ENCODE measurements around the gene ZC3H7A.

Gene ZC3H7A

GRCh38 chr16:11712122-11712521, 84.9 kb downstream of the ZC3H7A start:
- H3K9me3 ChIP-seq, result no peaks in the 10 kb centered on the region
- H3K36me3 ChIP-seq, result peaks cover 2% of the 10 kb centered on the region
- no peaks in the 10 kb centered on the region for H3K27me3 ChIP-seq
- no peak for DNase-seq
- TF ChIP-seq, protein P1, sequence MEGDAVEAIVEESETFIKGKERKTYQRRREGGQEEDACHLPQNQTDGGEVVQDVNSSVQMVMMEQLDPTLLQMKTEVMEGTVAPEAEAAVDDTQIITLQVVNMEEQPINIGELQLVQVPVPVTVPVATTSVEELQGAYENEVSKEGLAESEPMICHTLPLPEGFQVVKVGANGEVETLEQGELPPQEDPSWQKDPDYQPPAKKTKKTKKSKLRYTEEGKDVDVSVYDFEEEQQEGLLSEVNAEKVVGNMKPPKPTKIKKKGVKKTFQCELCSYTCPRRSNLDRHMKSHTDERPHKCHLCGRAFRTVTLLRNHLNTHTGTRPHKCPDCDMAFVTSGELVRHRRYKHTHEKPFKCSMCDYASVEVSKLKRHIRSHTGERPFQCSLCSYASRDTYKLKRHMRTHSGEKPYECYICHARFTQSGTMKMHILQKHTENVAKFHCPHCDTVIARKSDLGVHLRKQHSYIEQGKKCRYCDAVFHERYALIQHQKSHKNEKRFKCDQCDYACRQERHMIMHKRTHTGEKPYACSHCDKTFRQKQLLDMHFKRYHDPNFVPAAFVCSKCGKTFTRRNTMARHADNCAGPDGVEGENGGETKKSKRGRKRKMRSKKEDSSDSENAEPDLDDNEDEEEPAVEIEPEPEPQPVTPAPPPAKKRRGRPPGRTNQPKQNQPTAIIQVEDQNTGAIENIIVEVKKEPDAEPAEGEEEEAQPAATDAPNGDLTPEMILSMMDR (IDR thresholded peaks at IDR 0.05; ENCODE audit: low read depth, low read length), result no peak
- no peaks in the 10 kb centered on the region; the same call in 1 of the 2 replicates for H3K4me1 ChIP-seq
- no peak overlapping the region for H3K4me3 ChIP-seq (ENCODE audit: low read depth, low read length)

DNA sequence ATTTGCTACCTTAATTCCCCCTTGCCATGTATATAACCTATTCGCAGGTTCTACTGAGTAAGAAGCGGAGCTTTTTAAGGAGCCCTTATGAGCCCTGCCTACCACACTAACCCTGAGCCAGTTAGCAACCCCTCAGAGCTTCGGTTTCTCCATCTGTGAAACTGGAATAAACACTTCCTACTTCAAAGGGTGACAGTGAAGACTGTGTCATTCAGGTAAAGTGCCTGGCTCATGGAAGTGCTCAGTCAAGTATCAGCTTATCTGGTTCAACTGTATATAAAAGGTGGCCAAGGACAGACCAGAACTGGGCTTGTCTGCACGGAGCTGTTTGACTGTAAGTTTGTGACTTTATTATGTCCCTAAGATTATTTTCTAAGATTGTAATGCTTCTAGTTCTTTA, 85.4 kb downstream of the ZC3H7A start:
- TF ChIP-seq, protein P1 (IDR thresholded peaks at IDR 0.05; ENCODE audit: low read depth, low read length), result no peak
- Histone ChIP-seq H3K27me3 (no peaks in the 10 kb centered on the region), H3K9me3 (no peaks in the 10 kb centered on the region), H3K36me3 (peaks cover 2% of the 10 kb centered on the region), H3K4me3 (ENCODE audit: low read depth, low read length) (no peak overlapping the region), H3K4me1 (no peaks in the 10 kb centered on the region; the same call in 1 of the 2 replicates)
- DNase-seq, result no peak

- Histone ChIP-seq H3K27me3 (no peaks in the 10 kb centered on the region), H3K36me3 (peaks cover 1% of the 10 kb centered on the region; the same call in 1 of the 2 replicates)
These were observed 88.6 kb downstream of the ZC3H7A start for GRCh38 chr16:11708421-11708820.

DNA sequence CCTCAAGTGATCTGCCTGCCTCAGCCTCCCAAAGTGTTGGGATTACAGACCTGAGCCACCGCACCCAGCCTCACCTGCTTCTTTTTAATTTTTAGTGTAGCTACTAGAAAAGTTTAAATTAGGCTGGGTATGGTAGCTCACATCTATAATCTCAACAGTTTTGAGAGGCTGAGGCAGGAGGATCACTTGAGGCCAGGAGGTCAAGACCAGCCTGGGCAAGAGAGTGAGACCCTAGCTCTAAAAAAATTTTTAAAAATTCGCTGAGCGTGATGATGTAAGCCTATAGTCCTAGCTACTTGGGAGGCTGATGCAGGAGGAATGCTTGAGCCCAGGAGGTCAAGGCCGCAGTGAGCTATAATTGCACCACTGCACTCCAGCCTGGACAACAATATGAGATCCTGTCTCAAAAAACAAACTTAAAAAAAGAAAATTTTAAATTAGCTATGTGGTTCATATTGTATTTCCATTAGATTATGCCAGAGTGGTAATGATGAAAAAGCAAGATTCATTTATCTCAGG, 89.3 kb downstream of the ZC3H7A start:
- Histone ChIP-seq H3K9me3 (no peaks in the 10 kb centered on the region), H3K36me3 (peaks cover 3% of the 10 kb centered on the region; the same call in 1 of the 2 replicates), H3K27me3 (no peaks in the 10 kb centered on the region), H3K4me3 (ENCODE audit: low read depth, low read length) (no peak overlapping the region), H3K4me1 (peaks cover 3% of the 10 kb centered on the region; the same call in 1 of the 2 replicates)
- DNase-seq, result no peak
- TF ChIP-seq, protein P1 (IDR thresholded peaks at IDR 0.05; ENCODE audit: low read depth, low read length), result no peak

More at GRCh38 chr16:11708421-11708820, 88.6 kb downstream of the ZC3H7A start:
- Histone ChIP-seq H3K4me3 (ENCODE audit: low read depth, low read length) (no peak overlapping the region), H3K9me3 (no peaks in the 10 kb centered on the region), H3K4me1 (peaks cover 3% of the 10 kb centered on the region; the same call in 1 of the 2 replicates)
- DNase-seq, result no peak
- TF ChIP-seq, protein P1 (IDR thresholded peaks at IDR 0.05; ENCODE audit: low read depth, low read length), result no peak

GRCh38 chr16:11706180-11706742, 90.8 kb downstream of the ZC3H7A start:
- no peak overlapping the region for H3K4me3 ChIP-seq (ENCODE audit: low read depth, low read length)
- H3K27me3 ChIP-seq, result no peaks in the 10 kb centered on the region
- no peaks in the 10 kb centered on the region for H3K9me3 ChIP-seq
- peaks cover 3% of the 10 kb centered on the region; the same call in 1 of the 2 replicates for H3K4me1 ChIP-seq
- peaks cover 3% of the 10 kb centered on the region; the same call in 1 of the 2 replicates for H3K36me3 ChIP-seq
- TF ChIP-seq, protein P1 (IDR thresholded peaks at IDR 0.05; ENCODE audit: low read depth, low read length), result no peak
- no peak for DNase-seq

Measured in BE2C (cell line).